AG10803 (cell line): ENCODE results near the gene SPINK7.
"Not testable (repeated sequence)": the region's sequence is repeated elsewhere in the genome, so short reads cannot be mapped to it uniquely, and the experiment has no call there.

ENCODE experiments used
- DNase-seq: peaks from one replicate; pipeline ENCODE4 v3.0.0; 2010; ENCODE audit warnings: low read depth
- H3K4me3 ChIP-seq: 2 replicates; pipeline ENCODE4 v1.5.1; 2011; ENCODE audit warnings: mild to moderate bottlenecking, low read length, control low read depth
- TF ChIP-seq, protein P1 (sequence below): conservative IDR thresholded peaks from 2 replicates; pipeline ENCODE4 v1.5.1; 2011; ENCODE audit warnings: mild to moderate bottlenecking, low read length, control low read depth, inconsistent platforms

Gene SPINK7

DNA sequence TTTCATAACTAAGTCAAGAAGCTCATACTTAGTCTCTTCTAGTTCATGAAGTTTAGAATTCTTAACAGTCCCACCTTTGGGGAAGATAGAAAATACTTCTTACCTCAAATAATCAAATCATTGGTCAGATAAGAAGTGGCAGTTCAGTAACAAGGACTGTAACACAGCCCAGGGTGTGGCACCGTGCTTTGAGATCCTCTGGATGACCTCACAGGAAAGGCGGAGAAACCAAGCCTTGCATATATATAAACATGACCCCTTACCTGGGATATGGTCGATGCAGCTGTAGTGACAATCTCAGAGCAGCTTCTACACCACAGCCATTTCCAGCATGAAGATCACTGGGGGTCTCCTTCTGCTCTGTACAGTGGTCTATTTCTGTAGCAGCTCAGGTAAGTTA lies at the start of gene SPINK7:
Gene SPINK7, plus strand, starts transcription at position 271 of the 400 bp plus-strand sequence. Its CDS starts 61 bp downstream, at position 332.
- DNase-seq = no peak
- no peak within 1 kb of the TSS for H3K4me3 ChIP-seq
- TF ChIP-seq, protein P1, sequence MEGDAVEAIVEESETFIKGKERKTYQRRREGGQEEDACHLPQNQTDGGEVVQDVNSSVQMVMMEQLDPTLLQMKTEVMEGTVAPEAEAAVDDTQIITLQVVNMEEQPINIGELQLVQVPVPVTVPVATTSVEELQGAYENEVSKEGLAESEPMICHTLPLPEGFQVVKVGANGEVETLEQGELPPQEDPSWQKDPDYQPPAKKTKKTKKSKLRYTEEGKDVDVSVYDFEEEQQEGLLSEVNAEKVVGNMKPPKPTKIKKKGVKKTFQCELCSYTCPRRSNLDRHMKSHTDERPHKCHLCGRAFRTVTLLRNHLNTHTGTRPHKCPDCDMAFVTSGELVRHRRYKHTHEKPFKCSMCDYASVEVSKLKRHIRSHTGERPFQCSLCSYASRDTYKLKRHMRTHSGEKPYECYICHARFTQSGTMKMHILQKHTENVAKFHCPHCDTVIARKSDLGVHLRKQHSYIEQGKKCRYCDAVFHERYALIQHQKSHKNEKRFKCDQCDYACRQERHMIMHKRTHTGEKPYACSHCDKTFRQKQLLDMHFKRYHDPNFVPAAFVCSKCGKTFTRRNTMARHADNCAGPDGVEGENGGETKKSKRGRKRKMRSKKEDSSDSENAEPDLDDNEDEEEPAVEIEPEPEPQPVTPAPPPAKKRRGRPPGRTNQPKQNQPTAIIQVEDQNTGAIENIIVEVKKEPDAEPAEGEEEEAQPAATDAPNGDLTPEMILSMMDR = no peak

DNA sequence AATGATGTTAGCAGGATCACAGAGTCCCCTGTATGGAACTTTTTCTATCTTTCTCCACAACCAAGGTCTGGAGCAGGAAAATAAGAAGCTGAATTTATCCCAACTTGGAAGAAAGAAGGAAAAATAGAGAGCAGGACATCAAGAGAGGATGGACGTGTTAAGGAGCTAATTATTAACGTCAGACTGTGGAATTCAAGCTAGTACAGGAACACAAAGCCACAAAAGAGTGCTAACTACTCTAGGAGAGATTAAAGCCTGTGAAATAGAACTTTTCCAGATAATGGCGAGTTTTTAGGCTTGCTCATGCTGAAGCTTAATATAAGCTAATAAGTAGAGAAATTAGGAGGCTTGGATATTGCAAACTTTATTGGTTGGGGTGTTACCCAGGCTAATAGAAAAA lies 44.3 kb upstream of the SPINK7 start:
- no peak overlapping the region for H3K4me3 ChIP-seq
- TF ChIP-seq, protein P1 = no peak
- DNase-seq = no peak

DNA sequence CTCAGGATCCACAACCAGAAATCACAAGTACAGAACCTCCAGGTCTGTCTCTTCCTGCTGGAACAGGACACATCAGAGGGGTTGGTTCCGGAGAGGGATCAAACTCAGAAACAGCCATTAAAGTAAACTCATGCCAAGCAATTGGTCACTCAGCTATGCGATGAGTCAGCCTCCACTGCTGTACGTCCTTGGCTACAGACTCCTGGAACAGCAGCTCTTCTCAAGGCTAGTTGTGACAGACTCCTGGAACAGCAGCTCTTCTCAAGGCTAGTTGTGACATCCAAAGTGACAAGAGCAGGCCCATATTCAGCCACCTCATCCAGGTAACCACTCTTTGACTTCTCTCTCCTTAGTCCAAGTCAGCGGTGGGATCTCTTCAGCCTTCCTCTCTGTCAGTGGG lies 43.7 kb upstream of the SPINK7 start, which contains the start of gene SPINK13:
Gene SPINK13, plus strand, starts transcription at position 229 of the 400 bp plus-strand sequence. CDS start 1,279 bp downstream, outside the sequence.
- DNase-seq = peak; percentile 52
- H3K4me3 ChIP-seq = no peak within 1 kb of the TSS
- TF ChIP-seq, protein P1 = no peak

DNA sequence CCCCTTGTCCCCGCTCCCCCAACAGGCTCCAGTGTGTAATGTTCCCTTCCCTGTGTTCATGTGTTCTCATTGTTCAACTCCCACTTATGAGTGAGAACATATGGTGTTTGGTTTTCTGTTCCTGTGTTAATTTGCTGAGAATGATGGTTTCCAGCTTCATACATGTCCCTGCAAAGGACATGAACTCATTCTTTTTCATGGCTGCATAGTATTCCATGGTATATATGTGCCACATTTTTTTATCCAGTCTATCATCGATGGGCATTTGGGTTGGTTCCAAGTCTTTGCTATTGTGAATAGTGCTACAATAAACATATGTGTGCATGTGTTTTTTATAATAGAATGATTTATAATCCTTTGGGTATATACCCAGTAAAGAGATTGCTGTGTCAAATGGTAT lies 37.1 kb upstream of the SPINK7 start:
- DNase-seq, H3K4me3 ChIP-seq: not testable (repeated sequence)

DNA sequence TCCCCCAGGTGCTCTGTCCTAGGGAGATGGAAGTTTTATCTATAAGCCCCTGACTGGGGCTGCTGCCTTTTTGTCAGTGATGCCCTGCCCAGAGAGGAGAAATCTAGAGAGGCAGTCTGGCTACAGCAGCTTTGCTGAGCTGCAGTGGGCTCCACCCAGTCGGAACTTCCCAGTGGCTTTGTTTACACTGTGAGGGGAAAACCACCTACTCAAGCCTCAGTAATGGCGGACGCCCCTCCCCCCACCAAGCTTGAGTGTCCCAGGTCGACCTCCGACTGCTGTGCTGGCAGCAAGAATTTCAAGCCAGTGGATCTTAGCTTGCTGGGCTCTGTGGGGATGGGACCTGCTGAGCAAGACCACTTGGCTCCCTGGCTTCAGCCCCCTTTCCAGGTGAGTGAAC lies 31.3 kb upstream of the SPINK7 start:
- not testable (repeated sequence) for DNase-seq, H3K4me3 ChIP-seq

DNA sequence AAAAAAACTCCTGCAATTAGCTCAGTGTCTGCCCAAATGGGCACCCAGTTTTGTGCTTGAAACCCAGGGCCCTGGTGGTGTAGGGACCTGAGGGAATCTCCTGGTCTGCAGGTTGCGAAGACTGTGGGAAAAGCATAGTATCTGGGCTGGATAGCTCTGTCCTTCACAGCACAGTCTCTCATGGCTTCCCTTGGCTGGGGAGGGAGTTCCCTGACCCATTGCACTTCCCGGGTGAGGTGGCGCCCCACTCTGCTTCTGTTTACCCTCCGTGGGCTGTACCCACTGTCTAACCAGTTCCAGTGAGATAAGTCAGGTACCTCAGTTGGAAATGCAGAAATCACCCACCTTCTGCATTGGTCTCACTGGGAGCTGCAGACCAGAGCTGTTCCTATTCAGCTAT lies 30.9 kb upstream of the SPINK7 start:
- not testable (repeated sequence) for DNase-seq, H3K4me3 ChIP-seq

DNA sequence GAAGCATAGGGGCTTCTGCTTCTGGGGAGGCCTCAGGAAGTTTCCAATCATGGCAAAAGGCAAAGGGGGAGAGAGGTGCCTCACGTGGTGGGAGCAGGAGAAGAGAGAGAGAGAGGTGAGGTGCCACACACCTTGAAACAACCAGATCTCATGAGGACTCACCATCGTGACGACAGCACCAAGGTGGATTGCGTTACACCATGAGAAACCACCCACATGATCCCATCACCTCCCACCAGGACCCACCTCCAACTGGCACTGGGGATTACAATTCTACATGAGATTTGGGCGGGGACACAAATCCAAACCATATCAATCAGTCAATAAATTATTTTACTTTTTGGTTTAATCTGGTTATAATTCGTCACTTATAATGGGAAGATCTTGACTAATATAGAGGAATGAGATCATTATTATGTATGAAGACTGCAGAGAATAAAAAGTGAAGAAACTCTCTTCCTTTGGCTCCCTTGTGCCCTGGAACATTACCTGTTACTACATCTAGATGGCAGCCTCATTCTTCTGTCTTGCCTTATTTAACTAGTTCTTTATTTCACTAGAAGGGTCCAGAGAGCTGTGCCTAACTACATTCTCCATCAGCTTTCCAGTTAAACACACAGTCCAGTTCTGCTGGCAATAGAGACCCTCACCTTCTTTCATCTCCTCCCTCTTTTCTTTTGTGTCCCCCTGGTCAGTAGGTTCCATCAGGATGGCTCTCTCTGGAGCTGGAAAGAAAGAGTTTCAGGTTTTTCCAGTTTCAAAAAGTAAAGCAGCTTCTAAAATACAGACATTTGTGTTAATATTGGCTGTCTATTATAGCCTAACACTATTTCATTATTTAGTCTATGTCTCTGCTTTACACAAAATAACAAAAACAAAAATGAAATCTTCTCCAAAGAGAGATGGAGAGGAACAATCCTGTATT lies 21.7 kb upstream of the SPINK7 start:
- TF ChIP-seq, protein P1 = peak; percentile 29
- DNase-seq = peak; percentile 3
- H3K4me3 ChIP-seq = no peak overlapping the region

DNA sequence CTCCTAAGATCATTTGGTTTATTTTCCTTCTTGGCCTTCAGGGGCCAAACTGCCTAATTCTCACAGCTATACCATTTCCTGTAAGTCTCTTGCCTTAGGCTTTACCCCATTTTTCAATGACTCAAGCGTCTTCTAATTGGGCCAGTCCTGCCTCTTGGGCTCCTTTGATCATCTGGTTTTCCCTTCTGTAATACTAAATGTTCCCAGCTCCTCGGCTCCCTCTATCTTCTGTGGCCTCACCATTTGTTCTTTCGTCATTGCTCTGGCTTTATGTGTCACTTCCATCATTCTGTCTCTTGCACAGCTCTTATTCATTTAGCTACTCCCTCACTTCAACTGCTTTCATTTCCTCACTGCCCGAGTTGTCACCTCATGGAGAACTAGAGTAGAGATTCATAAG lies 14.5 kb upstream of the SPINK7 start:
- no peak for DNase-seq
- TF ChIP-seq, protein P1 = no peak
- no peak overlapping the region for H3K4me3 ChIP-seq
